Occipital lobe (tissue), 2 donors: ENCODE measurements around the gene PTPRN2. TPM values are rescaled to one million over a fixed set of nuclear protein-coding genes. Genes with fewer than 3 reads are reported as not detected.
"Not testable (repeated sequence)": the region's sequence is repeated elsewhere in the genome, so short reads cannot be mapped to it uniquely, and the experiment has no call there.

Experiments
- DNase-seq: peaks from one replicate; lab custom pipeline; 2025; lab: John Stamatoyannopoulos, UW
- total RNA-seq: library from RNA; depleted of rRNA; stranded (reverse); fragments of >200 nt; gene quantifications from one replicate; pipeline ENCODE4 v1.2.3, GENCODE V29; 2014

Gene PTPRN2
- total RNA-seq, 1 donor from 2014 or later, result 62.2 TPM

GRCh38 chr7:157517782-157518513 lies 1069.7 kb downstream of the PTPRN2 start:
- DNase-seq, result no peak

- no peak for DNase-seq
These were observed 1070.5 kb downstream of the PTPRN2 start for GRCh38 chr7:157516911-157517781.

GRCh38 chr7:157516311-157516710 lies 1071.3 kb downstream of the PTPRN2 start:
- DNase-seq, result no peak

GRCh38 chr7:157515342-157516041 lies 1072.1 kb downstream of the PTPRN2 start:
- no peak for DNase-seq

GRCh38 chr7:157514746-157515145 lies 1072.9 kb downstream of the PTPRN2 start:
- no peak for DNase-seq

GRCh38 chr7:157514306-157514705 lies 1073.3 kb downstream of the PTPRN2 start:
- DNase-seq, result no peak

GRCh38 chr7:157513682-157514081 lies 1073.9 kb downstream of the PTPRN2 start:
- DNase-seq, result no peak

GRCh38 chr7:157513162-157513621 lies 1074.4 kb downstream of the PTPRN2 start:
- no peak for DNase-seq

- no peak for DNase-seq
These were observed 1078.4 kb downstream of the PTPRN2 start for GRCh38 chr7:157509226-157509625.

- DNase-seq, result no peak
These were observed 1079.1 kb downstream of the PTPRN2 start for GRCh38 chr7:157508477-157508881.

GRCh38 chr7:157507987-157508386 lies 1079.6 kb downstream of the PTPRN2 start:
- no peak for DNase-seq

- DNase-seq, result no peak
These were observed 1081.4 kb downstream of the PTPRN2 start for GRCh38 chr7:157506268-157506667.

GRCh38 chr7:157505646-157506045 lies 1082.0 kb downstream of the PTPRN2 start:
- DNase-seq, result no peak

GRCh38 chr7:157503229-157503628 lies 1084.4 kb downstream of the PTPRN2 start:
- DNase-seq, result no peak

GRCh38 chr7:157502701-157503111 lies 1084.9 kb downstream of the PTPRN2 start:
- DNase-seq, result no peak

- DNase-seq, result no peak
These were observed 1086.0 kb downstream of the PTPRN2 start for GRCh38 chr7:157501581-157501980.

- not testable (repeated sequence) for DNase-seq
These were observed 1086.6 kb downstream of the PTPRN2 start for GRCh38 chr7:157500989-157501540.

- no peak for DNase-seq
These were observed 1087.3 kb downstream of the PTPRN2 start for GRCh38 chr7:157500171-157500960.

GRCh38 chr7:157499835-157500153 lies 1087.8 kb downstream of the PTPRN2 start:
- no peak for DNase-seq

GRCh38 chr7:157499121-157499834 lies 1088.3 kb downstream of the PTPRN2 start:
- no peak for DNase-seq
